Measurements from ENCODE around the gene RNASE1.

GRCh38 chr14:20791187-20791586 lies 11.5 kb downstream of the RNASE1 start:
- TF ChIP-seq, protein P1, sequence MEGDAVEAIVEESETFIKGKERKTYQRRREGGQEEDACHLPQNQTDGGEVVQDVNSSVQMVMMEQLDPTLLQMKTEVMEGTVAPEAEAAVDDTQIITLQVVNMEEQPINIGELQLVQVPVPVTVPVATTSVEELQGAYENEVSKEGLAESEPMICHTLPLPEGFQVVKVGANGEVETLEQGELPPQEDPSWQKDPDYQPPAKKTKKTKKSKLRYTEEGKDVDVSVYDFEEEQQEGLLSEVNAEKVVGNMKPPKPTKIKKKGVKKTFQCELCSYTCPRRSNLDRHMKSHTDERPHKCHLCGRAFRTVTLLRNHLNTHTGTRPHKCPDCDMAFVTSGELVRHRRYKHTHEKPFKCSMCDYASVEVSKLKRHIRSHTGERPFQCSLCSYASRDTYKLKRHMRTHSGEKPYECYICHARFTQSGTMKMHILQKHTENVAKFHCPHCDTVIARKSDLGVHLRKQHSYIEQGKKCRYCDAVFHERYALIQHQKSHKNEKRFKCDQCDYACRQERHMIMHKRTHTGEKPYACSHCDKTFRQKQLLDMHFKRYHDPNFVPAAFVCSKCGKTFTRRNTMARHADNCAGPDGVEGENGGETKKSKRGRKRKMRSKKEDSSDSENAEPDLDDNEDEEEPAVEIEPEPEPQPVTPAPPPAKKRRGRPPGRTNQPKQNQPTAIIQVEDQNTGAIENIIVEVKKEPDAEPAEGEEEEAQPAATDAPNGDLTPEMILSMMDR (IDR thresholded peaks at IDR 0.05; ENCODE audit: low read depth, low read length, missing input control), result no peak
- TF ChIP-seq RAD21 (IDR thresholded peaks at IDR 0.05) (no peak), FOXA1 (IDR thresholded peaks at IDR 0.05) (no peak), TAF1 (conservative IDR thresholded peaks at IDR 0.05) (no peak), HNF4G (IDR thresholded peaks at IDR 0.05) (no peak), REST (IDR thresholded peaks at IDR 0.05) (no peak)
